K562 (cell line): ENCODE measurements around the gene HNRNPD. TPM values are rescaled to one million over a fixed set of nuclear protein-coding genes. Genes with fewer than 3 reads are reported as not detected.

ENCODE experiments used
- ATF6 ChIP-seq: sonication (generic); formaldehyde crosslinking; IDR thresholded peaks from 2 replicates; pipeline ENCODE4 v1.4.0; 2020; ENCODE audit warnings: mild to moderate bottlenecking, missing genetic modification reagents
- E2F5 ChIP-seq: sonication (generic); formaldehyde crosslinking; IDR thresholded peaks from 2 replicates; pipeline ENCODE4 v1.8.0; 2022; ENCODE audit warnings: mild to moderate bottlenecking, missing genetic modification reagents
- ELF2 ChIP-seq: fragments of 250-450 bp; sonication (Bioruptor Pico); IDR thresholded peaks from 2 replicates; pipeline ENCODE4 v1.5.0; 2021; ENCODE audit warnings: mild to moderate bottlenecking
- POLR3G ChIP-seq: IDR thresholded peaks from 2 replicates; pipeline ENCODE4 v1.6.1; 2011; ENCODE audit not compliant: insufficient read length, insufficient replicate concordance; ENCODE audit errors: extremely low read depth
- RBM14 ChIP-seq: fragments of 200-400 bp; formaldehyde crosslinking; IDR thresholded peaks from 2 replicates; pipeline ENCODE4 v1.6.1; 2018; ENCODE audit warnings: low read depth, mild to moderate bottlenecking, low read length, moderate library complexity, borderline replicate concordance; ENCODE audit not compliant: insufficient read depth
- SMAD2 ChIP-seq: fragments of 150-350 bp; IDR thresholded peaks from 2 replicates; pipeline ENCODE4 v1.6.1; 2014; ENCODE audit warnings: low read depth, mild to moderate bottlenecking, low read length
- SP1 ChIP-seq: sonication (generic); formaldehyde crosslinking; IDR thresholded peaks from 2 replicates; pipeline ENCODE4 v1.8.1; 2022; ENCODE audit warnings: mild to moderate bottlenecking, missing genetic modification reagents
- THAP7 ChIP-seq: fragments of 250-450 bp; sonication (Bioruptor Pico); IDR thresholded peaks from 2 replicates; pipeline ENCODE4 v1.5.0; 2021
- ZBTB12 ChIP-seq: fragments of 250-450 bp; sonication (Bioruptor Pico); IDR thresholded peaks from 2 replicates; pipeline ENCODE4 v1.4.0; 2020
- ZC3H11A ChIP-seq: IDR thresholded peaks from 2 replicates; pipeline ENCODE4 v1.6.1; 2012; ENCODE audit warnings: low read depth, low read length, improper control_type of control experiment
- ZNF77 ChIP-seq: fragments of 250-450 bp; sonication (Bioruptor Pico); IDR thresholded peaks from 2 replicates; pipeline ENCODE4 v1.5.0; 2020
- ZSCAN32 ChIP-seq: fragments of 450-650 bp; formaldehyde crosslinking; IDR thresholded peaks from 2 replicates; pipeline ENCODE4 v1.4.0; 2020; ENCODE audit warnings: mild to moderate bottlenecking, moderate library complexity
- ZZZ3 ChIP-seq: fragments of 450-650 bp; IDR thresholded peaks from 2 replicates; pipeline ENCODE4 v1.6.1; 2016; ENCODE audit warnings: antibody characterized with exemption, mild to moderate bottlenecking, moderate library complexity
- polyA plus RNA-seq, 8 experiments: library from polyadenylated mRNA; depleted of rRNA in 4 of 8; stranded (reverse) in 5 of 8; unstranded in 3 of 8; fragments of >200 nt; fragmentation: Nextera tagmentation in 2 of 8; fragmentation: Illumina TruSeq in 1 of 8; extraction: Ambion mirVana in 2 of 8; extraction: Trizol in 1 of 8; gene quantifications; 2 replicates each; pipeline versions ENCODE4 v1.2.1 to v1.2.3, GENCODE V29; 2011 to 2014; ENCODE audit warnings: inconsistent platforms in 1 of 8, missing spikeins in 1 of 8
- total RNA-seq, 7 experiments: library from RNA; depleted of rRNA in 6 of 7; stranded (reverse); fragments of >200 nt in 6 of 7; fragmentation: Illumina TruSeq in 2 of 7; extraction: Trizol in 2 of 7; gene quantifications; 2 replicates each; pipeline versions ENCODE4 v1.2.1 to v1.2.3, GENCODE V29; 2011 to 2021; ENCODE audit warnings: low replicate concordance in 1 of 7

Gene HNRNPD
- total and polyA plus RNA-seq, 9 of the 15 experiments (the other 6 are each of a cell fraction or from before 2014, with no cell fraction given) = 92.4 to 955 (median 160) TPM

GRCh38 chr4:82373816-82374625, at the start of gene HNRNPD (continued):
- TF ChIP-seq ELF2 (peak; percentile 48; the same call in 1 of the 2 replicates), SMAD2 (no peak), POLR3G (no peak), SP1 (peak; percentile 93), E2F5 (CRISPR knock-in tag) (peak; percentile 62; the same call in 1 of the 2 replicates), RBM14 (peak; percentile 28; the same call in 1 of the 2 replicates), THAP7 (no peak), ZZZ3 (no peak), ZC3H11A (peak; percentile 78; the same call in 1 of the 2 replicates), ATF6 (no peak), ZSCAN32 (CRISPR knock-in tag) (no peak), ZBTB12 (no peak), ZNF77 (CRISPR knock-in tag) (no peak)
